ENCODE data around the gene OSGEP. TPM values are rescaled to one million over a fixed set of nuclear protein-coding genes. Genes with fewer than 3 reads are reported as not detected.
A peak's percentile ranks its signal among the peaks of the same experiment; 100 is the strongest.
"Not testable (repeated sequence)": the region's sequence is repeated elsewhere in the genome, so short reads cannot be mapped to it uniquely, and the experiment has no call there.

The OSGEP gene
- polyA plus RNA-seq, 3 donors from 2014 or later = 40.2 to 49.4 (median 45.5) TPM

GRCh38 chr14:20461225-20462141 lies 6.9 kb upstream of the OSGEP start, which contains the start of gene PIP4P1:
PIP4P1 (minus strand) TSS chr14:20461434; CDS start chr14:20461325, 109 bp downstream.
- H3K27me3 Mint-ChIP-seq (ENCODE audit: low read depth in 3 of 3) = peaks cover 13 to 18% (median 18%) of the 10 kb centered on the region in 3 donors
- peak within 1 kb of the TSS; percentile 83 to 95 (median 94) for H3K27ac Mint-ChIP-seq
- H3K4me1 Mint-ChIP-seq = peaks cover 26 to 37% of the 10 kb centered on the region in 2 donors
- H3K9me3 Mint-ChIP-seq = no peaks in the 10 kb centered on the region
- peak within 1 kb of the TSS; percentile 84 to 91 (median 88) for H3K4me3 Mint-ChIP-seq
- DNase-seq = peak; percentile 98 to 99 (median 99)
- H3K36me3 Mint-ChIP-seq = peaks cover 0 to 14% (median 11%) of the 10 kb centered on the region in 3 donors

DNA sequence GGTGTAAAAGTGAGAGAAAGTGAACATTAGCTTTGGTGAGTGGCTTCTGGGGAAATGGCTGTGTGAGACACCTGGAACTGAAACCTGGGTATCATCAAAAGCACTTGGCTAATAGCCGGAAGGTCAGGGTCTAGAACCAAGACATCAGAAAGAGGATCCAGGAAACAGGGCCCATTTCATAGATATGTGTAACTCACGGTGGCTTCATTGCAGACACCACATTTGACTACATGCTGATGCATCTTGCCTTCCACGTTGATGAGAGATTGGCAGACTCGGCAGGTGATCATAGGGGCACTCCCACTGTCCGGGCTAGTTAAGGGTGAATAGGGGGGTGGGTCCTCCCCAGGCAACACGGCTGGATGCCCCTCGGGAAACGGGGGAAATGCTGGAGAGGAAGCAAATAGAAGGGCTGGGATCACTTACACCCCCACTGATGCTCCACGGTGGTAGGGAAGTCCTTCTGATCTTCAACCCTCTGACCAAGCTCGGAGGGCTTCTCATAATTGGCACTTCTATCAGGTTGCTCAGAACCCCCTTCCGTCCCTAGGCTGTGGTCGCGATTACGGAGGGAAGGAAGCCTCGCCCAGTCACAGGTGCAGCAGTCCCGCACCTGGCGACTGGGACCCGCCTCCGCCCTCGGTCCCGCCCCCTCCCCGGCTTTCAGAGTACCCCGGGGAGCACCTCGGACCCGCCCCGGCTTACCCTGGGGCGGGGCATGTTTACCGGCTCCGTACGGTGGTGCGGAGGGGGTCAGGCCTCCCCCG lies 6.0 kb upstream of the OSGEP start:
- peaks cover 0 to 14% (median 11%) of the 10 kb centered on the region in 3 donors for H3K36me3 Mint-ChIP-seq
- peak overlapping the region; percentile 83 to 94 (median 93) for H3K27ac Mint-ChIP-seq
- peaks cover 26 to 37% of the 10 kb centered on the region in 2 donors for H3K4me1 Mint-ChIP-seq
- peaks cover 13 to 18% (median 18%) of the 10 kb centered on the region in 3 donors for H3K27me3 Mint-ChIP-seq (ENCODE audit: low read depth in 3 of 3)
- peak in 1 of 3 donors; percentile 5 for DNase-seq
- H3K4me3 Mint-ChIP-seq = peak overlapping the region; percentile 84 to 91 (median 88)
- H3K9me3 Mint-ChIP-seq = no peaks in the 10 kb centered on the region

- no peak for DNase-seq
- Mint-ChIP-seq H3K4me3 (no peak overlapping the region), H3K4me1 (peaks cover 30 to 41% of the 10 kb centered on the region in 2 donors), H3K36me3 (peaks cover 0 to 14% (median 11%) of the 10 kb centered on the region in 3 donors), H3K9me3 (no peaks in the 10 kb centered on the region), H3K27me3 (ENCODE audit: low read depth in 3 of 3) (peaks cover 13 to 18% (median 18%) of the 10 kb centered on the region in 3 donors), H3K27ac (peak overlapping the region in 4 of 6 donors; percentile 25 to 94 (median 62))
These were observed 3.6 kb upstream of the OSGEP start for GRCh38 chr14:20458031-20458789.

DNA sequence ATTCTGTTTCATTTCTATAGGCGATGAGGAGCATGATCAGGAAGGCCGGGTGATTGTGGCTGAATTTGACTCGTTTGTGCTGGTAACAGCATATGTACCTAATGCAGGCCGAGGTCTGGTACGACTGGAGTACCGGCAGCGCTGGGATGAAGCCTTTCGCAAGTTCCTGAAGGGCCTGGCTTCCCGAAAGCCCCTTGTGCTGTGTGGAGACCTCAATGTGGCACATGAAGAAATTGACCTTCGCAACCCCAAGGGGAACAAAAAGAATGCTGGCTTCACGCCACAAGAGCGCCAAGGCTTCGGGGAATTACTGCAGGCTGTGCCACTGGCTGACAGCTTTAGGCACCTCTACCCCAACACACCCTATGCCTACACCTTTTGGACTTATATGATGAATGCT lies 2.4 kb upstream of the OSGEP start:
- Mint-ChIP-seq H3K36me3 (peaks cover 3 to 14% (median 14%) of the 10 kb centered on the region in 3 donors), H3K9me3 (no peaks in the 10 kb centered on the region), H3K27ac (peak overlapping the region in 3 of 6 donors; percentile 12 to 69 (median 35)), H3K4me3 (no peak overlapping the region), H3K27me3 (ENCODE audit: low read depth in 3 of 3) (peaks cover 13 to 18% (median 18%) of the 10 kb centered on the region in 3 donors), H3K4me1 (peaks cover 28 to 42% of the 10 kb centered on the region in 2 donors)
- DNase-seq = no peak

- Mint-ChIP-seq H3K36me3 (peaks cover 7 to 18% (median 14%) of the 10 kb centered on the region in 3 donors), H3K4me3 (no peak overlapping the region), H3K9me3 (no peaks in the 10 kb centered on the region), H3K4me1 (peaks cover 20 to 30% of the 10 kb centered on the region in 2 donors), H3K27me3 (ENCODE audit: low read depth in 3 of 3) (peaks cover 5 to 7% (median 6%) of the 10 kb centered on the region in 3 donors), H3K27ac (no peak overlapping the region)
- DNase-seq = no peak
These were observed 1.0 kb upstream of the OSGEP start for GRCh38 chr14:20455355-20456300.

GRCh38 chr14:20452831-20453230 lies 1.8 kb downstream of the OSGEP start:
- H3K9me3 Mint-ChIP-seq; DNase-seq; H3K27me3 Mint-ChIP-seq (ENCODE audit: low read depth in 3 of 3): not testable (repeated sequence)
- Mint-ChIP-seq H3K27ac (peak overlapping the region in 2 of 6 donors; percentile 36 to 71), H3K36me3 (peaks cover 24 to 30% (median 25%) of the 10 kb centered on the region in 3 donors), H3K4me1 (peaks cover 9 to 10% of the 10 kb centered on the region in 2 donors), H3K4me3 (peak overlapping the region in 4 of 5 donors; percentile 8 to 53 (median 36))

DNA sequence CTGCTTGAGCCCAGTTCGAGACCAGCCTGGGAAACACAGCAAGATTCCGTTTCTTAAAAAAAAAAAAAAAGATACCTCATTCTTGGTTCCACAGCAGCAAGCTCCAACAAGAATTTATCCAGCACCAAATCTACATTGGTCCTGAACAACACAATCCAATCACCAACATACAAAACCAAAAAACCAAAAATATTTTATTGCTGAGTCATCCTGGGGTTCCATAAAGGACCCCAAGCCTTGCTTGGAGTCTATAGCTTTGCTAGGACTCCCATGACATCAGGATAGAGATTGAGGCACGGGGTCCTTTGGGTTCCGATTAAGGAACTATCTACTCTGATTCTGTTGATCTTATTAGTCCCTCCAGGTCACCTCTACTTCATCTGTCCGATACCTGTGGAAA lies 7.7 kb downstream of the OSGEP start:
- Mint-ChIP-seq H3K27me3 (ENCODE audit: low read depth in 3 of 3) (no peaks in the 10 kb centered on the region), H3K36me3 (peaks cover 26 to 38% (median 31%) of the 10 kb centered on the region in 3 donors), H3K9me3 (no peaks in the 10 kb centered on the region), H3K4me3 (no peak overlapping the region), H3K4me1 (no peaks in the 10 kb centered on the region), H3K27ac (no peak overlapping the region)
- no peak for DNase-seq

GRCh38 chr14:20443650-20444049 lies 11.0 kb downstream of the OSGEP start:
- H3K27me3 Mint-ChIP-seq (ENCODE audit: low read depth in 3 of 3); H3K4me3 Mint-ChIP-seq; H3K27ac Mint-ChIP-seq; H3K9me3 Mint-ChIP-seq; DNase-seq: not testable (repeated sequence)
- H3K36me3 Mint-ChIP-seq = peaks cover 16 to 24% (median 19%) of the 10 kb centered on the region in 3 donors
- H3K4me1 Mint-ChIP-seq = peaks cover 13 to 14% of the 10 kb centered on the region in 2 donors

GRCh38 chr14:20441461-20441860 lies 13.2 kb downstream of the OSGEP start:
- Mint-ChIP-seq H3K27me3 (ENCODE audit: low read depth in 3 of 3) (peaks cover 1 to 2% (median 2%) of the 10 kb centered on the region in 3 donors), H3K36me3 (peaks cover 0 to 10% (median under 1%) of the 10 kb centered on the region in 3 donors), H3K4me3 (no peak overlapping the region), H3K4me1 (peaks cover 13 to 14% of the 10 kb centered on the region in 2 donors), H3K9me3 (no peaks in the 10 kb centered on the region), H3K27ac (no peak overlapping the region)
- no peak for DNase-seq

DNA sequence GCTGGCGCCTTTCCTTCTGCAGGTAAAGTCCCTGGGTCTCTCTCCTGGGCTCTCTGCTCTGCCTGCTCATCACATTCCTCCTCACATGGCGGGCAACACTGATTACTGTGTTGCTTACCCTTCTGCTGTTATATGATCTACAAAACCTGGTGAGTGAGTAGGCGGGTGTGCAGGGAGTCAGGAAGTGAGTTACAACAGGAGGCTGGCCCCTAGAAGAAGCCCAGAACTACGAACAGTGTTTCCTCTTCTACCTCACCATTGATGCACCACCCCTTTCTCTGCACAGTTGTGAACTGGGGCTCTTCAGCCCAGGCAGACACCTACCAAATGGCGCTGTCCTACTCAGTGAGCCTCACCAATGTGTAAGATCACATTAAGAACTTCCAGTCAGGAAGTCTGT lies 13.7 kb downstream of the OSGEP start:
- no peak overlapping the region for H3K4me3 Mint-ChIP-seq

GRCh38 chr14:20440465-20440864 lies 14.1 kb downstream of the OSGEP start:
- Mint-ChIP-seq H3K4me3 (no peak overlapping the region), H3K36me3 (peaks cover 0 to 10% (median 0%) of the 10 kb centered on the region in 3 donors), H3K27ac (peak overlapping the region in 1 of 6 donors; percentile 64), H3K4me1 (peaks cover 13 to 14% of the 10 kb centered on the region in 2 donors), H3K27me3 (ENCODE audit: low read depth in 3 of 3) (peaks cover 1 to 2% (median 2%) of the 10 kb centered on the region in 3 donors), H3K9me3 (no peaks in the 10 kb centered on the region)
- DNase-seq = no peak

More for the DNA sequence above, 13.7 kb downstream of the OSGEP start:
- Mint-ChIP-seq H3K27me3 (ENCODE audit: low read depth in 3 of 3) (peaks cover 1 to 2% (median 2%) of the 10 kb centered on the region in 3 donors), H3K36me3 (peaks cover 0 to 10% (median 0%) of the 10 kb centered on the region in 3 donors), H3K4me1 (peaks cover 13 to 14% of the 10 kb centered on the region in 2 donors), H3K27ac (peak overlapping the region in 1 of 6 donors; percentile 64), H3K9me3 (no peaks in the 10 kb centered on the region)
- no peak for DNase-seq

GRCh38 chr14:20438664-20439063 lies 15.9 kb downstream of the OSGEP start:
- Mint-ChIP-seq H3K27me3 (ENCODE audit: low read depth in 3 of 3) (peaks cover 1 to 2% (median 2%) of the 10 kb centered on the region in 3 donors), H3K4me1 (peaks cover 13 to 14% of the 10 kb centered on the region in 2 donors)

More at GRCh38 chr14:20438664-20439063, 15.9 kb downstream of the OSGEP start:
- Mint-ChIP-seq H3K9me3 (no peaks in the 10 kb centered on the region), H3K36me3 (peaks cover 0 to 10% (median 0%) of the 10 kb centered on the region in 3 donors), H3K27ac (no peak overlapping the region), H3K4me3 (no peak overlapping the region)
- DNase-seq = no peak
